HG03097 (cell line): ENCODE data around the gene TEC.

ENCODE experiments used
- ATAC-seq: cut with Tn5 transposase; IDR thresholded peaks from one replicate; pipeline ENCODE4 v1.9.1; 2021; ENCODE audit not compliant: unreplicated experiment, low FRiP score

The TEC gene

DNA sequence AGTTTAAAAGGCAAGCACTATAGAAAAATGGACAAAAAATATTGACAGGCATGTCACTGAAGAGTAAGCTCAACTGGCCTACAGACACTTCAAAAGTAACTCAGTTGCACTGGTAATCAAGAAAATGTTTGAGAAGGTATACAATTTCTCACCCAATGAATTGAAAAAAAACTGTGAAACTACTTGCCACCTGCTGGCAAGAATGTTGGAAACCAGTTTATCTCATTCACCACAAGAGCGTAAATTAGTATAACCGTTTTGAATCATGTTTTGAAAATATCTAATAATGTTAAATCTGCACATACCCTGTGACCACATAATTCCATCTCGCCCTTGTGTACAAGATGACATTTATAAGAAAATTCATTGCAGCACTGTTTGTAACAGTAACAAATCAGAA, 167.3 kb downstream of the TEC start:
- no peak for ATAC-seq

DNA sequence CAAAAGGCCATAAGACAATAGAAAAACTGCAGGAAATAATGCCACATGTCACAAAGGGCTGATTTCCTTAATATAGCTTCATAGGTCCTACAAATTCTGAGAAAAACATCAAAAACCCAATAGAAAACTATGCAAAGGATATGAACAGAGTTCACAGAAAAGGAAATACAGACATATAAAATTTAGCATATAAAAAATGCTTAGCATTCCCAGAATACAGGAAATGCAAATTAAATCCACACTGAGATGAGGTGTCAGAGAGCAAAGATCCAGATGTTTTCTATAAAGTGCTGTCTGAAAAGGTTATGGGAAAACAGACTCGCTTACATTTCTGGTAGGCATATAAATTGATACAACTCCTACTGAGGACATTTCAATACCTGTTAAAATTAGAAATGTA, 169.4 kb downstream of the TEC start:
- no peak for ATAC-seq

DNA sequence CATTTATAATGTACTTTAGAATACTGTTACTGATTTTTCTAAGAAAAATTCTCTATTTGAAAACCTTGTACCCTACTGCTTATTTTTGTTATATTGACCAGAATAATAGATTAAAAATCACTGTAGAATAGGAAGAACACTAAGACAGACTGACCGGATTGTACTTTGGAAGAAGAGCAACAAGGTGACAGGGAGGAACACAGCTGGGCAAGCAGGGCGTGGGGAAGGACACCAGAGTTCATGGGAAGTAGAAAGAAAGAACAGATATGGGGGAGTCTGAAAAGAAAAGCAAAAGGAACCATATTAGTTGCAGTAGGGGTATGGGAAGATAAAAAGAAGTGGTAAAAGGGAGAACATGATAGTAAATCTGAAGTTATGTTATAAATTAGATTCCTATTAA, 174.2 kb downstream of the TEC start:
- no peak for ATAC-seq

DNA sequence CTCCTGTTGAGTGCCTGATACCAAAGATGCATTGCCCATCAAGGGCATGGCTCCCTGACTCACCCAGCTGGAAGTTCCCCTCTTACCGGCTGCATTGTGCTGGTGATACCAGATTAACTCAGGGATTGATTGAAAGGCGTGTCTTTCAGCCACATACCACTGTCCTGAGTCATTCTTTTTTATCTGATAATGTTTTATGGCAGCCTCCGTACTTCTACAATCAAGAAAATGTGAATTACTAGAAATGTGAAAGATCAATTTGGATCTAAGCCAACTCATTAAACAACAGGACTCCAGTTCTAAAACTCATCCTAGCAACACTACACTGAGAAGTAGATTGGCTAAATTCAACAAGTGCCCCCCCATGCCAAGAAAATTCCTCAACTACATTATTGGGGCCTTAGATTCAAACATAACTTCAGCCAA, 175.6 kb downstream of the TEC start:
- no peak for ATAC-seq

DNA sequence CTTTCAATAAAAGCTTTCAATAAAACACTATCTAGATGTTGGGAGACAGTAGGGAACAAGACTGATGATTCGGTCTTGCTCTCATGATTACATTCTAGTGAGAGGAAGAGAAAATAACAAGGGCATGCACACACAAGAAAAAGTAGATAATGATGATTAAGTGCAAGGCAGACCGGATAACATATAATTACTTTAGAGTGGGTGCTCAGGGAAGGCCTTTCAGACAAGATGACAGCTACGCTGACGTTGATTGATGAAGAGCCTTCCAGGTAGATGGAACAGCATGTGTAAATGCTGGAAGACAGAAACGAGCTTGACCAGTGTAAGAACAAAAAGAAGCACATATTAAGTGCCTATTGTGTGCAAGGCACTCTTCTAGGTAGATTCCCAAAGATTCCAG, 179.0 kb downstream of the TEC start:
- no peak for ATAC-seq

DNA sequence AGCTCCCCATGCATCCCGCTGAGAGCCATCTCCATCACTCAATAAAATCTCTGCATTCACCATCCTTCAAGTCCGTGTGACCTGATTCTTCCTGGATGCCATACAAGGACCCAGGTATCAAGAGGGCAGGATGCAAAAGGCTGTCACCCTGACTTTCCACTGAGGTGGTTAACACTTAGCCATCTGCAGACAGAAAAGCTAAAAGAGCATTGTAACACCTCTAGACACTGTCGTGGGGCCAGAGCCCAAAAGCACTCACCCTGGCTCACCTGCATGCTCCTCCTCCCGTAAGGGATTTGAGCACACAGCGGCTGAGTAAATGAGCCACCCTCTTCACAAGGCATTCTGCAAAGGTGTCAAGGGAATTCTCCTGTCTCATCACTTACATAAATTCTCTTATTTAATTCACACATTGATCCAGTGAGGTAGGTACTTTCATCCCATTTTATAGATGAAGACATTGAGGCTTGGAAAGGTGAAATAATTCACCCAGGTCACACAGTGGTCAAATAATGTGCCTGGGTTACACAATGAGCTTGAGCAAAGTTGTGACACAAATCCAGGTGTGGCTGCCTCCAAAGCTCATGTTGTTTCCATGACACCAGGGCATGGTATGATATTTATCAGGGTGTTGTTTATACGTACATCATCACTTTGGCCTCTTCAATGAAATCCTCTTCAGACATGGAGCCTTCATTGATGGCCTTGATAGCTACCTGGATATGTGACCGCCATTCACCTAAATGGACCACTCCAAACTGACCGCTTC, 183.6 kb downstream of the TEC start:
- no peak for ATAC-seq
